SK-N-SH treated with all-trans-retinoic acid at 6 μM for 48 hours (cell line): ENCODE results near the gene OR1M1.

Experiments
- ATAC-seq: fragments of 200-7000 bp; cut with Tn5 transposase; 3 replicates; pipeline ENCODE4 v1.9.1; 2020; ENCODE audit warnings: mild to moderate bottlenecking, moderate library complexity
- ARNTL ChIP-seq: fragments of 450-650 bp; formaldehyde crosslinking; IDR thresholded peaks from 2 replicates; pipeline ENCODE4 v1.5.0; 2020; ENCODE audit warnings: low read depth, mild to moderate bottlenecking, moderate library complexity, borderline replicate concordance
- BACH2 ChIP-seq: fragments of 250-450 bp; sonication (Bioruptor Pico); IDR thresholded peaks from 2 replicates; pipeline ENCODE4 v1.9.0; 2021; ENCODE audit warnings: mild to moderate bottlenecking, borderline replicate concordance
- CREB5 ChIP-seq: fragments of 250-450 bp; sonication (Bioruptor Pico); IDR thresholded peaks from 2 replicates; pipeline ENCODE4 v1.5.1; 2020; ENCODE audit warnings: low read depth, mild to moderate bottlenecking, moderate library complexity
- CSDC2 ChIP-seq: fragments of 250-450 bp; sonication (Bioruptor Pico); IDR thresholded peaks from 2 replicates; pipeline ENCODE4 v1.5.0; 2020; ENCODE audit warnings: mild to moderate bottlenecking, moderate library complexity
- CSRNP3 ChIP-seq: fragments of 250-450 bp; sonication (Bioruptor Pico); IDR thresholded peaks from 2 replicates; pipeline ENCODE4 v1.5.1; 2021; ENCODE audit warnings: mild to moderate bottlenecking, moderate library complexity
- ESRRG ChIP-seq: fragments of 250-450 bp; sonication (Bioruptor Pico); IDR thresholded peaks from 2 replicates; pipeline ENCODE4 v1.6.1; 2021; ENCODE audit warnings: mild to moderate bottlenecking
- GLIS3 ChIP-seq: fragments of 250-450 bp; sonication (Bioruptor Pico); IDR thresholded peaks from 2 replicates; pipeline ENCODE4 v1.5.0; 2020; ENCODE audit warnings: mild to moderate bottlenecking, moderate library complexity
- ISL1 ChIP-seq: fragments of 250-450 bp; sonication (Bioruptor Pico); IDR thresholded peaks from 2 replicates; pipeline ENCODE4 v2.1.2; 2022; ENCODE audit warnings: mild to moderate bottlenecking, moderate library complexity
- OSR1 ChIP-seq: fragments of 250-450 bp; sonication (Bioruptor Pico); IDR thresholded peaks from 2 replicates; pipeline ENCODE4 v1.8.0; 2022; ENCODE audit warnings: moderate library complexity, mild to moderate bottlenecking, inconsistent platforms
- PATZ1 ChIP-seq: fragments of 250-450 bp; sonication (Bioruptor Pico); IDR thresholded peaks from 2 replicates; pipeline ENCODE4 v1.8.0; 2020; ENCODE audit warnings: mild to moderate bottlenecking, moderate library complexity, borderline replicate concordance
- POU6F1 ChIP-seq: fragments of 250-450 bp; sonication (Bioruptor Pico); IDR thresholded peaks from 2 replicates; pipeline ENCODE4 v1.8.0; 2021; ENCODE audit warnings: low read depth, mild to moderate bottlenecking, moderate library complexity, borderline replicate concordance
- PPARA ChIP-seq: fragments of 250-450 bp; sonication (Bioruptor Pico); IDR thresholded peaks from 2 replicates; pipeline ENCODE4 v1.5.0; 2020; ENCODE audit warnings: mild to moderate bottlenecking, borderline replicate concordance
- RARB ChIP-seq: fragments of 250-450 bp; sonication (Bioruptor Pico); IDR thresholded peaks from 2 replicates; pipeline ENCODE4 v1.8.0; 2021; ENCODE audit warnings: mild to moderate bottlenecking, moderate library complexity
- SNAI2 ChIP-seq: fragments of 250-450 bp; sonication (Bioruptor Pico); IDR thresholded peaks from 2 replicates; pipeline ENCODE4 v1.5.0; 2020; ENCODE audit warnings: mild to moderate bottlenecking, moderate library complexity
- TCF4 ChIP-seq: fragments of 250-450 bp; sonication (Bioruptor Pico); IDR thresholded peaks from 2 replicates; pipeline ENCODE4 v1.8.0; 2021; ENCODE audit warnings: mild to moderate bottlenecking, moderate library complexity, borderline replicate concordance
- ZC3H10 ChIP-seq: fragments of 250-450 bp; sonication (Bioruptor Pico); IDR thresholded peaks from 2 replicates; pipeline ENCODE4 v1.5.1; 2021; ENCODE audit warnings: mild to moderate bottlenecking, moderate library complexity
- ZFP3 ChIP-seq: fragments of 250-450 bp; sonication (Bioruptor Pico); IDR thresholded peaks from 2 replicates; pipeline ENCODE4 v1.5.0; 2020; ENCODE audit warnings: mild to moderate bottlenecking, moderate library complexity
- ZFP30 ChIP-seq: fragments of 450-650 bp; formaldehyde crosslinking; IDR thresholded peaks from 2 replicates; pipeline ENCODE4 v1.5.0; 2022; ENCODE audit warnings: mild to moderate bottlenecking, moderate library complexity
- ZNF565 ChIP-seq: fragments of 450-650 bp; formaldehyde crosslinking; conservative IDR thresholded peaks from 2 replicates; pipeline ENCODE4 v1.5.0; 2020; ENCODE audit warnings: low read depth, mild to moderate bottlenecking, moderate library complexity
- ZNF8 ChIP-seq: fragments of 450-650 bp; formaldehyde crosslinking; IDR thresholded peaks from 2 replicates; pipeline ENCODE4 v1.5.0; 2020; ENCODE audit warnings: mild to moderate bottlenecking, moderate library complexity

OR1M1 gene

GRCh38 chr19:9075064-9075949, 11.6 kb upstream of the OR1M1 start:
- peak; percentile 96 for ATAC-seq
- TF ChIP-seq ZC3H10 (CRISPR knock-in tag) (no peak), ARNTL (CRISPR knock-in tag) (no peak), ESRRG (CRISPR knock-in tag) (no peak), POU6F1 (no peak), CSDC2 (CRISPR knock-in tag) (peak; percentile 99), RARB (CRISPR knock-in tag) (0 out of 2 replicates have a peak, but pooled peaks have one; percentile 17), ZFP3 (peak; percentile 53; the same call in 1 of the 2 replicates), BACH2 (no peak), ZFP30 (CRISPR knock-in tag) (no peak), ZNF8 (CRISPR knock-in tag) (no peak), PPARA (CRISPR knock-in tag) (no peak), PATZ1 (peak; percentile 86; the same call in 1 of the 2 replicates), SNAI2 (no peak), ISL1 (CRISPR knock-in tag) (peak; percentile 58)

- TF ChIP-seq CSDC2 (CRISPR knock-in tag) (no peak), POU6F1 (no peak), ISL1 (CRISPR knock-in tag) (no peak), GLIS3 (CRISPR knock-in tag) (no peak), BACH2 (no peak), CREB5 (no peak), TCF4 (CRISPR knock-in tag) (no peak), ZFP3 (no peak)
- ATAC-seq = no peak
Observed at GRCh38 chr19:9076901-9077300, 10.0 kb upstream of the OR1M1 start.

GRCh38 chr19:9078651-9079050, 8.2 kb upstream of the OR1M1 start:
- ATAC-seq = no peak
- TF ChIP-seq ISL1 (CRISPR knock-in tag) = no peak
- TF ChIP-seq ESRRG (CRISPR knock-in tag) = no peak
- TF ChIP-seq ZNF8 (CRISPR knock-in tag) = no peak

GRCh38 chr19:9107375-9107774, 20.5 kb downstream of the OR1M1 start, which contains the start of gene OR7G2:
OR7G2 (minus strand) TSS chr19:9107475; CDS start chr19:9103243, 4,232 bp downstream.
- TF ChIP-seq ZFP3 = no peak
- TF ChIP-seq SNAI2 = no peak
- TF ChIP-seq CREB5 = no peak
- no peak for TF ChIP-seq ZNF8 (CRISPR knock-in tag)
- no peak for TF ChIP-seq CSRNP3 (CRISPR knock-in tag)
- TF ChIP-seq GLIS3 (CRISPR knock-in tag) = no peak
- TF ChIP-seq ARNTL (CRISPR knock-in tag) = no peak
- TF ChIP-seq PATZ1 = no peak
- no peak for TF ChIP-seq ZNF565 (CRISPR knock-in tag)
- TF ChIP-seq ISL1 (CRISPR knock-in tag) = no peak
- no peak for TF ChIP-seq OSR1 (CRISPR knock-in tag)
- TF ChIP-seq POU6F1 = no peak
- no peak for TF ChIP-seq RARB (CRISPR knock-in tag)
- no peak for ATAC-seq
